Measurements from ENCODE around the gene ELAVL1.

DNA sequence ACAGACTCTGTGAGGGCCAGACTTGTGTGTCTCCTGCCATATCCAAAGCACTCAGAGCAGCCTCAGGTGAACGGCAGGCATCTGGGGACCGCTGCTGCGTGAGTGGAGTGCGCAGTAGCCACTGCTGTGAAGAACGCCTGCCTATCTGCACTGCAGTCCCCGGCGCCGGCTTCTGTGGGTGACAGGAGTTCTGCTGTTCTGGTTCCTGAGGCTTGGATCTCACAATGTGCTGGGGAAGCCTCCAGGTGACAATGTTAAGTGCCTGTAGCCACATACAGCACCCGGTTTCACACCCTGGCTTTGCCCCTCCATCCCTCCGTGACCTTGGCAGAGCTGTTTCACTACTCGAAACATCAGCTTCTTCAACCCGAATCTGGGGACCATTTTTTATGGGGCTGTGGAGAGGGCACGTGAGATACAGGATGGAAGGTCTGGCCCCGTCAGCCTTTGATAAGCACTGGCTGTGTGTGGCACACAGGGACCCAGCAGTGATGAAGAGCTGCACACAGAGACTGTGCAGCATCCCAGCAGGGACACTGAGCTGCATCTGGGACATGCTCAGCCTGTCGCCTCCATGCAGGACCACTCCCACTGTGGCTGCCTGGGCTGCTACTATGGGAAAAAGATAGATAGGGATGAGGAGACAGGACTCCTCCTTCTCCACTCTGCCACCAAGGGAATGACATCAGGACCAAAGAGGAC lies 28.3 kb downstream of the ELAVL1 start:
- TF ChIP-seq POLR2AphosphoS5 (IDR thresholded peaks at IDR 0.05; ENCODE audit: low read depth, low read length) (no peak), POLR2A (IDR thresholded peaks at IDR 0.05; ENCODE audit: low read depth, low read length) (no peak), SPI1 (IDR thresholded peaks at IDR 0.05; ENCODE audit: low read depth, low read length) (no peak), TAF1 (IDR thresholded peaks at IDR 0.05; ENCODE audit: low read depth, low read length) (no peak), PAX5 (IDR thresholded peaks at IDR 0.05; ENCODE audit: insufficient read depth, low read length, severe bottlenecking) (no peak)

All from GM12891 (cell line).